ENCODE data around the gene SRSF3.

DNA sequence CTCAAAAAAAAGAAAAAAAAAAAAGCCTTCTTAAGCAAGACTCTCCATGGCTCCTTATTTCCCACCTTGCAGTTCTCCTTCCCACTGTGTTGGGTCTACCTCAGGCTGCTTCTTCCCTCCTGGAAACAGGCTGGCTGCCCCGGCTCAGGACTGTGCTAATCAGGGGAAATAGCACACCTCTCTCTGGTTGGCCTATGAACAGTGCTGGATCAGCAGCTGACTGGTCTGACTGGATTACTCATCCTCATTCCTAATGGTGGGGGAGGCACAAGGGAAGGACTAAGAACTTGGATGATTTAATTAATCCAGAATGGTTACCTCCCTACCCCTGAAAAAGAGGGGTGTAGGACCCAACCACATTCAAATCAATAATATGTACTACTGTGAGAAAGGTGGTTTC is 3.9 kb upstream of the SRSF3 start:
- TF ChIP-seq CTCF (conservative IDR thresholded peaks at IDR 0.05; ENCODE audit: low read depth, low read length) (no peak), EZH2 (IDR thresholded peaks at IDR 0.05; ENCODE audit: low read length, unreplicated experiment) (no peak), EZH2phosphoT487 (IDR thresholded peaks at IDR 0.05; ENCODE audit: borderline replicate concordance, low read length) (no peak)
